Measurements from ENCODE around the gene ZNF219. TPM values are rescaled to one million over a fixed set of nuclear protein-coding genes. Genes with fewer than 3 reads are reported as not detected.

ZNF219 gene
- total RNA-seq (ENCODE audit: low replicate concordance), result 47.8 and 58.0 TPM in 2 replicates
- long read RNA-seq, partial matches to known transcripts, result 0 of 2 reads
- long read RNA-seq, other reads (novel, unspliced or antisense), result 2 of 2 reads

DNA sequence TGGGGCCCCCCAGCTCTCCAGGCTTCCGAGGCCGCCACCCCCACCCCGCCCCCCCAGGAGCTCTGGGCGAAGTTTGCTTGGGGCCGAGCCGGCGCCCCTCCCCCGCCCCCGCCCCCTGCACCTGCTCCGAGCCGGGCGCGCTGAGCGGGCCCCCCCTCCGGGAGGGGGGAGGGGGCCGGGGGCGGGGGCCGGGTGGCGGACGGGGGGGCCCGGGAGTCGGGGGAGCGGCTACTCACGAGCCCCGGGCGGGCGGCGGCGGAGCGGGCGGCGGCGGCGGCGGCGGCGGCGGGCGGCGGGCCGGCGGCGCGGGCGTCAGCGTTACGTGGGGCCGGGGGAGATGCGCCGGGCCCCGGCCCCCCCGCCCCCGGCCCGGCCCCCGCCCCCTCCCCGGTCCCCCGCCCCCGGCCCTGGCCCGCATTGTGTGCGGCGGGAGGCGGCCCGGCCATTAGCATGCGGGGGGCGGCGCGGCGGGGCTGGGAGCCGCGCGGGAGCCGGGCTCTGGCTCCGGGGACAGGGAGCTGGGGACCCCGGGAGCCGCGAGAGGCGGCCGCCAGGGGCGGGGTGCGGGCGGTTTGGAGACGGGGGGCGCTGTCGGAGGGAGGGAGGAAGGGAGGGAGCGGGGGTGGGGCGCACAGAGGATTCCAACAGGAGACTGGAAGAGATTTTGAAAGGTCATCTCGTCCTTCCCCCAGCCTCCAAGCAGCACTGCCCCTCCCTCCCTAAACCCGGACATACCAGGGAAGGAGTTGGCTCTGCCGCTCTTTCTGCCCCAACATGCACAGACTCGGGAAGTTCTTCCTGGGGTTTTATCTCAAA lies at the start of gene ZNF219:
TSS of gene ZNF219 (minus strand) at position 580 of the 816 bp plus-strand sequence. CDS start 5,064 bp downstream, outside the sequence.
- Mint-ChIP-seq H3K27ac (peak within 1 kb of the TSS; percentile 95), H3K27me3 (no peaks in the 10 kb centered on the region), H3K4me3 (peak within 1 kb of the TSS; percentile 93), H3K36me3 (no peaks in the 10 kb centered on the region), H3K4me1 (ENCODE audit: unreplicated experiment) (peaks cover 60% of the 10 kb centered on the region), H3K9me3 (no peaks in the 10 kb centered on the region)
- TF ChIP-seq, protein P1, sequence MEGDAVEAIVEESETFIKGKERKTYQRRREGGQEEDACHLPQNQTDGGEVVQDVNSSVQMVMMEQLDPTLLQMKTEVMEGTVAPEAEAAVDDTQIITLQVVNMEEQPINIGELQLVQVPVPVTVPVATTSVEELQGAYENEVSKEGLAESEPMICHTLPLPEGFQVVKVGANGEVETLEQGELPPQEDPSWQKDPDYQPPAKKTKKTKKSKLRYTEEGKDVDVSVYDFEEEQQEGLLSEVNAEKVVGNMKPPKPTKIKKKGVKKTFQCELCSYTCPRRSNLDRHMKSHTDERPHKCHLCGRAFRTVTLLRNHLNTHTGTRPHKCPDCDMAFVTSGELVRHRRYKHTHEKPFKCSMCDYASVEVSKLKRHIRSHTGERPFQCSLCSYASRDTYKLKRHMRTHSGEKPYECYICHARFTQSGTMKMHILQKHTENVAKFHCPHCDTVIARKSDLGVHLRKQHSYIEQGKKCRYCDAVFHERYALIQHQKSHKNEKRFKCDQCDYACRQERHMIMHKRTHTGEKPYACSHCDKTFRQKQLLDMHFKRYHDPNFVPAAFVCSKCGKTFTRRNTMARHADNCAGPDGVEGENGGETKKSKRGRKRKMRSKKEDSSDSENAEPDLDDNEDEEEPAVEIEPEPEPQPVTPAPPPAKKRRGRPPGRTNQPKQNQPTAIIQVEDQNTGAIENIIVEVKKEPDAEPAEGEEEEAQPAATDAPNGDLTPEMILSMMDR (conservative IDR thresholded peaks at IDR 0.05), result peak; percentile 30
- no peak for DNase-seq (ENCODE audit: extremely low spot score, unreplicated experiment)

DNA sequence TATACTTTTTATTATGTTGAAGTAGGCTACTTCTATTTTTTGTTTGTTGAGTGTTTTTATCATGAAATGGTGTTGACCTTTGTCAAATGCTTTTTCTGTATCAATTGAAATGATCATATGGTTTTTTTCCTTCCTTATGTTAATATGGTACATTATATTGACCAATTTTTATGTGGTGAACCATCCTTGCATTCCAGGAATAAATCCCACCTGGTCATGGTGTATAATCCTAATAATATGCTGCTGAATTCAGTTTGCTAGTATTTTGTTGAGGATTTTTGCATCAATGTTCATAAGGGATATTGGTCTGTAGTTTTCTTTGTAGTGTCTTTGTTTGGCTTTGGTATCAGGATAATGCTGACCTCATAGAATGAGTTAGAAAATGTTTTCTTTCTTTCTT lies 47.0 kb upstream of the ZNF219 start:
- H3K27me3 Mint-ChIP-seq, result peaks cover 8% of the 10 kb centered on the region
- no peak overlapping the region for H3K27ac Mint-ChIP-seq
- H3K9me3 Mint-ChIP-seq, result no peaks in the 10 kb centered on the region
- no peaks in the 10 kb centered on the region for H3K36me3 Mint-ChIP-seq
- H3K4me1 Mint-ChIP-seq (ENCODE audit: unreplicated experiment), result no peaks in the 10 kb centered on the region
- H3K4me3 Mint-ChIP-seq, result no peak overlapping the region
- no peak for DNase-seq (ENCODE audit: extremely low spot score, unreplicated experiment)
- TF ChIP-seq, protein P1 (conservative IDR thresholded peaks at IDR 0.05), result no peak

DNA sequence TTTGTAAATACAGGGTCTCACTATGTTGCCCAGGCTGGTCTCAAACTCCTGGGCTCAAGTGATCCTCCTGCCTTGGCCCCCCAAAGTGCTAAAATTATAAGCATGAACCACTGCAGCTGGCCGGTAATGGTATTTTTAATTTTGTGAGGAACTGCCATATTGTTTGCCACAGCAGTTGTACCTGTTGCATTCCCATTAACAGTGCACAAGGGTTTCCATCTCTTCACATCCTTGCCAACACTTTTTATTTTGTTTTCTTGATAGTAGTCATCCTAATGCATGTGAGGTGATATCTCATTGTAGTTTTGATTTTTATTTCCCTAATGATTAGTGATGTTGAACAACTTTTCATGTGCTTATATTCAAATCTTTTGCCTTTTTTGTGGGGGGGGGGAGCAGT lies 43.9 kb upstream of the ZNF219 start:
- no peaks in the 10 kb centered on the region for H3K36me3 Mint-ChIP-seq
- DNase-seq (ENCODE audit: extremely low spot score, unreplicated experiment), result no peak
- TF ChIP-seq, protein P1 (conservative IDR thresholded peaks at IDR 0.05), result no peak
- H3K4me3 Mint-ChIP-seq, result no peak overlapping the region
- H3K27me3 Mint-ChIP-seq, result no peaks in the 10 kb centered on the region
- no peak overlapping the region for H3K27ac Mint-ChIP-seq
- no peaks in the 10 kb centered on the region for H3K9me3 Mint-ChIP-seq
- no peaks in the 10 kb centered on the region for H3K4me1 Mint-ChIP-seq (ENCODE audit: unreplicated experiment)

DNA sequence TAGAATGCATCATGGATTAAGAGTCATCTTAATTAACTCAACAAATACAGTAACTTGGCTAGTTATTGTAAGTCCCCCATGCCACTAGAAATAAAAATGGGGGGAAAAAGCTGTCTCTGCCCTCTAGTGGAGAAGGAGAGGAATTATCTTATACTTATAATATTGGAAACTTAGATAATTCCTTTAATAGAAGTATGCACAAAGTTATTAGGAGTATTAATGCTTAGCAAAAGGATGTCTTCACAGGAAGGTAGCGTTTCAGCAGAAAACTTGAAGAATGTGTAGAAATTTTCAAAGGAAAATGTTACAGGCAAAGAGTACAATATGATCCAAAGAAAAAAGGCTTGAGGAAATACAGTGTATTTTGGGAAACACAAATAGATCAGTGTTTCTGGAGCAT lies 37.6 kb upstream of the ZNF219 start:
- no peak overlapping the region for H3K27ac Mint-ChIP-seq

GRCh38 chr14:21133901-21134300 lies 35.4 kb upstream of the ZNF219 start:
- H3K27ac Mint-ChIP-seq, result no peak overlapping the region

More for the DNA sequence above, 37.6 kb upstream of the ZNF219 start:
- H3K4me1 Mint-ChIP-seq (ENCODE audit: unreplicated experiment), result no peaks in the 10 kb centered on the region
- H3K9me3 Mint-ChIP-seq, result no peaks in the 10 kb centered on the region
- H3K36me3 Mint-ChIP-seq, result no peaks in the 10 kb centered on the region
- no peak overlapping the region for H3K4me3 Mint-ChIP-seq
- no peak for DNase-seq (ENCODE audit: extremely low spot score, unreplicated experiment)
- TF ChIP-seq, protein P1 (conservative IDR thresholded peaks at IDR 0.05), result peak; percentile 86
- H3K27me3 Mint-ChIP-seq, result no peaks in the 10 kb centered on the region

More at GRCh38 chr14:21133901-21134300, 35.4 kb upstream of the ZNF219 start:
- DNase-seq (ENCODE audit: extremely low spot score, unreplicated experiment), result no peak
- H3K4me1 Mint-ChIP-seq (ENCODE audit: unreplicated experiment), result no peaks in the 10 kb centered on the region
- no peaks in the 10 kb centered on the region for H3K9me3 Mint-ChIP-seq
- no peaks in the 10 kb centered on the region for H3K36me3 Mint-ChIP-seq
- TF ChIP-seq, protein P1 (conservative IDR thresholded peaks at IDR 0.05), result no peak
- no peak overlapping the region for H3K4me3 Mint-ChIP-seq
- peaks cover 2% of the 10 kb centered on the region for H3K27me3 Mint-ChIP-seq
